Loucy (cell line): ENCODE results near the gene DLK2.

ENCODE experiments used
- H2AFZ ChIP-seq: fragments of 200-600 bp; sonication (generic); 2 replicates; pipeline ENCODE4 v1.6.0; 2016; ENCODE audit warnings: antibody characterized with exemption, mild to moderate bottlenecking, low read length, moderate library complexity
- H3F3A ChIP-seq: fragments of 200-600 bp; 2 replicates; pipeline ENCODE4 v1.6.0; 2016; ENCODE audit warnings: antibody characterized with exemption, low read depth, mild to moderate bottlenecking
- H3K27me3 ChIP-seq: fragments of 200-600 bp; sonication (generic); 2 replicates; pipeline ENCODE4 v1.6.1; 2014; ENCODE audit warnings: low read length, mild to moderate bottlenecking; ENCODE audit not compliant: insufficient read depth, poor library complexity, severe bottlenecking
- H3K36me3 ChIP-seq: fragments of 200-600 bp; sonication (generic); 2 replicates; pipeline ENCODE4 v1.6.1; 2016; ENCODE audit warnings: low read length; ENCODE audit not compliant: insufficient read depth
- H3K4me1 ChIP-seq: fragments of 200-600 bp; sonication (generic); 2 replicates; pipeline ENCODE4 v1.5.1; 2014; ENCODE audit warnings: low read length, mild to moderate bottlenecking; ENCODE audit not compliant: insufficient read depth, poor library complexity, severe bottlenecking
- H3K4me2 ChIP-seq: fragments of 200-600 bp; sonication (generic); 2 replicates; pipeline ENCODE4 v1.6.0; 2014; ENCODE audit warnings: antibody characterized with exemption, low read length, low read depth, mild to moderate bottlenecking; ENCODE audit not compliant: poor library complexity, severe bottlenecking
- H3K4me3 ChIP-seq: fragments of 200-600 bp; sonication (generic); 2 replicates; pipeline ENCODE4 v1.5.1; 2014; ENCODE audit warnings: low read length, mild to moderate bottlenecking, mixed read lengths; ENCODE audit not compliant: poor library complexity, severe bottlenecking
- H3K79me2 ChIP-seq: fragments of 200-600 bp; sonication (generic); 2 replicates; pipeline ENCODE4 v1.6.1; 2014; ENCODE audit warnings: low read length; ENCODE audit not compliant: insufficient read depth
- H3K9ac ChIP-seq: fragments of 200-600 bp; sonication (generic); 2 replicates; pipeline ENCODE4 v1.6.0; 2014; ENCODE audit warnings: mild to moderate bottlenecking, low read depth, low read length, moderate library complexity; ENCODE audit not compliant: poor library complexity, severe bottlenecking
- H3K9me2 ChIP-seq: fragments of 200-600 bp; sonication (generic); replicated peaks from 2 replicates; pipeline ENCODE4 v1.6.1; 2016; ENCODE audit warnings: low read depth, low read length, mixed read lengths
- H3K9me3 ChIP-seq: fragments of 200-600 bp; sonication (generic); 2 replicates; pipeline ENCODE4 v1.6.1; 2014; ENCODE audit warnings: mild to moderate bottlenecking, antibody characterized with exemption, low read length, low read depth; ENCODE audit not compliant: insufficient read depth
- H4K20me1 ChIP-seq: fragments of 200-600 bp; sonication (generic); 2 replicates; pipeline ENCODE4 v1.6.0; 2014; ENCODE audit warnings: antibody characterized with exemption, low read length, mild to moderate bottlenecking; ENCODE audit not compliant: insufficient read depth, poor library complexity, severe bottlenecking
- EZH2phosphoT487 ChIP-seq: fragments of 200-600 bp; IDR thresholded peaks from 2 replicates; pipeline ENCODE4 v1.6.1; 2018; ENCODE audit warnings: antibody characterized with exemption, mild to moderate bottlenecking, moderate library complexity, borderline replicate concordance
- TF ChIP-seq, protein P1 (sequence below): fragments of 200-600 bp; sonication (generic); conservative IDR thresholded peaks from 2 replicates; pipeline ENCODE4 v1.5.1; 2014; ENCODE audit warnings: mild to moderate bottlenecking, antibody characterized with exemption, low read length

The DLK2 gene

DNA sequence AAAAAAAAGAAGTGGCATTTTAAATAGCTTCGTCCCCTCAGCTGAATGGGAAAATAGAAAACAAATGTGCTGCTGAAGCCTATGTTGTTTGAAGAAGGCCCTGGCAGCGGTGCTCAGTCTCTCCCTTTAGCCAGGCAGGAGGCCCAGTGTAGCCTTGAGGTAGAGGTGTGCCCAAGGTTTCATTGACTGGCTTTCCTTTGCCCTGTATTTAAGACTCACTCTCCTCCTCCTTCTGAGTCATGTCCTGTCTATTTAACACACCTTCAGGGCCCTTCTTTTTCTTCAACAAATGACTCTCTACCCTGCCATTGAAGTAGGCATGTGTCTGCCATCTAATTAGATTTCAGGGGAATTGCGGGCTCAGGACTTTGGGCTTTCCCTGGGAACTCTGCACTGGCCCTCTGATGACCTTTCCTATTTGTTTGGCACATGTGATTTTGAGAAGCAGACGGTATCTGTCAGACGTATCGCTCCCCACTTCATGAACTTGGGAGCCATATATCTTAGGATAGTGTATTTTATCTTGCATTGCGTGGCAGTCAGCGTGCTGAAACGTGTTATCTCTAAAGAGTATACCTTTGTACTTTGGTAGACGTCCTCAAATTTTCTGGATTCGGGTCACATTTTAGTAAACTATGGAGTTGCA lies 26.4 kb upstream of the DLK2 start:
- H3K4me1 ChIP-seq: peaks cover 34% of the 10 kb centered on the region

DNA sequence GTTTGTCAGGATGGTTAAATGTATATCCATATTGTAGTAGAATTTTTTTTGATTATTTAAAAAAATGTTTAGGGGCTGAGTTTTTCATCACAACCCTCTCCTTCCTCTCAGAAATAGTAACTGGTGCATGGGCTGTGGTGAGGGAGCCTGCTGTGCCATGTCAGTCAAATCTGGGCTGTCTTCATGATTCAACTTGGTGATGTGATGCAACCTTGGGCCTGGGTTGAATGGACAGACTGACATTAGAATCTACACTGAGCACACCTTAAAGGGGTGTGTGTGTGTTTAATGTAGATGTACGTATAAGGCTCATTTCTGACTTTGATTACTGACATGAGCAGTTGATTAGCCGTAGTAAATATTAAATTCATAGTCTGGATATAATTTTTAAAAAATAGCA lies 25.7 kb upstream of the DLK2 start:
- Histone ChIP-seq H3K9me3 (no peaks in the 10 kb centered on the region), H3K79me2 (peaks cover 36% of the 10 kb centered on the region), H2AFZ (no peak overlapping the region), H3K4me1 (peaks cover 34% of the 10 kb centered on the region), H3K4me2 (peak overlapping the region; percentile 84), H3F3A (no peaks in the 10 kb centered on the region), H4K20me1 (peaks cover 4% of the 10 kb centered on the region), H3K27me3 (no peaks in the 10 kb centered on the region), H3K36me3 (no peaks in the 10 kb centered on the region), H3K9ac (no peak overlapping the region), H3K9me2 (no peaks in the 10 kb centered on the region), H3K4me3 (no peak overlapping the region)
- TF ChIP-seq, protein P1, sequence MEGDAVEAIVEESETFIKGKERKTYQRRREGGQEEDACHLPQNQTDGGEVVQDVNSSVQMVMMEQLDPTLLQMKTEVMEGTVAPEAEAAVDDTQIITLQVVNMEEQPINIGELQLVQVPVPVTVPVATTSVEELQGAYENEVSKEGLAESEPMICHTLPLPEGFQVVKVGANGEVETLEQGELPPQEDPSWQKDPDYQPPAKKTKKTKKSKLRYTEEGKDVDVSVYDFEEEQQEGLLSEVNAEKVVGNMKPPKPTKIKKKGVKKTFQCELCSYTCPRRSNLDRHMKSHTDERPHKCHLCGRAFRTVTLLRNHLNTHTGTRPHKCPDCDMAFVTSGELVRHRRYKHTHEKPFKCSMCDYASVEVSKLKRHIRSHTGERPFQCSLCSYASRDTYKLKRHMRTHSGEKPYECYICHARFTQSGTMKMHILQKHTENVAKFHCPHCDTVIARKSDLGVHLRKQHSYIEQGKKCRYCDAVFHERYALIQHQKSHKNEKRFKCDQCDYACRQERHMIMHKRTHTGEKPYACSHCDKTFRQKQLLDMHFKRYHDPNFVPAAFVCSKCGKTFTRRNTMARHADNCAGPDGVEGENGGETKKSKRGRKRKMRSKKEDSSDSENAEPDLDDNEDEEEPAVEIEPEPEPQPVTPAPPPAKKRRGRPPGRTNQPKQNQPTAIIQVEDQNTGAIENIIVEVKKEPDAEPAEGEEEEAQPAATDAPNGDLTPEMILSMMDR: no peak
- no peak for TF ChIP-seq EZH2phosphoT487

More for the DNA sequence above, 26.4 kb upstream of the DLK2 start:
- Histone ChIP-seq H3K9ac (no peak overlapping the region), H3K27me3 (no peaks in the 10 kb centered on the region), H3K9me2 (no peaks in the 10 kb centered on the region), H2AFZ (no peak overlapping the region), H3K9me3 (no peaks in the 10 kb centered on the region), H3F3A (no peaks in the 10 kb centered on the region), H3K4me3 (no peak overlapping the region), H4K20me1 (peaks cover 4% of the 10 kb centered on the region), H3K36me3 (no peaks in the 10 kb centered on the region), H3K4me2 (peak overlapping the region; percentile 26), H3K79me2 (peaks cover 36% of the 10 kb centered on the region)
- TF ChIP-seq, protein P1: no peak
- TF ChIP-seq EZH2phosphoT487: no peak

DNA sequence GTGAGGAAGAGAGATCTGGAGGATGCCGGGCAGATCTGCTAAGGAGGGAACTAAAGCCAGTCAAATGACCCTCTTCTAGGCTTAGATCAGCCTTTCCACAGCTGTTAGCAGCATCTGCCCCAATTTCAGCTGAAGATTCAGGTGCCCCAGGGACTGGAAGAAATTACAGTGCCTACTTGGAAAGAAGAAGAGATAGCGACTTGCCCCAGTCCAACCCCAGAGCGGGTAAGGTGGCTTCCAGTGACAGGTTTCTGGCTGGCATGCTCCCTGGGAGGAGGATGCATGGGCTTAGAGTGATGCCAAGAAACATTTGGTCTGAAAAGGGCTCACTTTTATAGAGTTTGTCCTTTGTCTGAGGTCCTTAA lies 22.6 kb upstream of the DLK2 start:
- TF ChIP-seq, protein P1: no peak
- TF ChIP-seq EZH2phosphoT487: no peak
- peak overlapping the region; percentile 95 for H2AFZ ChIP-seq
- H3K9ac ChIP-seq: peak overlapping the region; percentile 93
- H4K20me1 ChIP-seq: peaks cover 4% of the 10 kb centered on the region
- H3F3A ChIP-seq: no peaks in the 10 kb centered on the region
- no peaks in the 10 kb centered on the region for H3K36me3 ChIP-seq
- H3K4me1 ChIP-seq: peaks cover 34% of the 10 kb centered on the region
- H3K4me2 ChIP-seq: peak overlapping the region; percentile 84
- H3K9me3 ChIP-seq: no peaks in the 10 kb centered on the region
- peak overlapping the region; percentile 93 for H3K4me3 ChIP-seq
- peaks cover 36% of the 10 kb centered on the region for H3K79me2 ChIP-seq
- H3K27me3 ChIP-seq: no peaks in the 10 kb centered on the region
- H3K9me2 ChIP-seq: no peaks in the 10 kb centered on the region
